KMS-11 (cell line): Measurements from ENCODE around the gene ITPR3.

Experiments
- H2AFZ ChIP-seq: fragments of 200-600 bp; sonication (generic); 2 replicates; pipeline ENCODE4 v1.6.1; 2016; ENCODE audit warnings: antibody characterized with exemption, mixed run types, low read depth
- H3K27ac ChIP-seq: fragments of 200-600 bp; sonication (generic); 2 replicates; pipeline ENCODE4 v1.6.1; 2016; ENCODE audit warnings: mild to moderate bottlenecking, mixed run types
- H3K27me3 ChIP-seq: fragments of 200-600 bp; sonication (generic); 2 replicates; pipeline ENCODE4 v1.6.1; 2017; ENCODE audit warnings: mild to moderate bottlenecking, low read depth, mixed run types, moderate library complexity; ENCODE audit not compliant: insufficient read depth
- H3K36me3 ChIP-seq: fragments of 200-600 bp; sonication (generic); 2 replicates; pipeline ENCODE4 v1.6.1; 2017; ENCODE audit warnings: mild to moderate bottlenecking, mixed run types; ENCODE audit not compliant: insufficient read depth
- H3K4me1 ChIP-seq: fragments of 200-600 bp; sonication (generic); 2 replicates; pipeline ENCODE4 v1.6.1; 2016; ENCODE audit warnings: mild to moderate bottlenecking, low read depth, mixed run types; ENCODE audit not compliant: poor library complexity, severe bottlenecking
- H3K4me2 ChIP-seq: fragments of 200-600 bp; sonication (generic); 2 replicates; pipeline ENCODE4 v1.7.0; 2016; ENCODE audit warnings: mild to moderate bottlenecking, mixed run types
- H3K4me3 ChIP-seq: fragments of 200-600 bp; sonication (generic); IDR thresholded peaks from 2 replicates; pipeline ENCODE4 v1.6.1; 2017; ENCODE audit warnings: low read depth, low read length, mixed read lengths; ENCODE audit not compliant: insufficient read depth
- H3K79me2 ChIP-seq: fragments of 200-600 bp; sonication (generic); 2 replicates; pipeline ENCODE4 v1.6.1; 2016; ENCODE audit warnings: low read depth, mixed run types; ENCODE audit not compliant: insufficient read depth
- H3K9ac ChIP-seq: fragments of 200-600 bp; sonication (generic); 2 replicates; pipeline ENCODE4 v1.6.1; 2016; ENCODE audit warnings: mild to moderate bottlenecking, mixed run types
- H4K20me1 ChIP-seq: fragments of 200-600 bp; sonication (generic); 2 replicates; pipeline ENCODE4 v1.6.1; 2016; ENCODE audit warnings: mild to moderate bottlenecking, mixed run types; ENCODE audit not compliant: insufficient read depth
- TF ChIP-seq, protein P1 (sequence below): fragments of 200-600 bp; sonication (generic); conservative IDR thresholded peaks from 2 replicates; pipeline ENCODE4 v1.6.1; 2017; ENCODE audit warnings: low read depth, mild to moderate bottlenecking, antibody characterized with exemption, low read length, moderate library complexity, mixed read lengths

ITPR3 gene

DNA sequence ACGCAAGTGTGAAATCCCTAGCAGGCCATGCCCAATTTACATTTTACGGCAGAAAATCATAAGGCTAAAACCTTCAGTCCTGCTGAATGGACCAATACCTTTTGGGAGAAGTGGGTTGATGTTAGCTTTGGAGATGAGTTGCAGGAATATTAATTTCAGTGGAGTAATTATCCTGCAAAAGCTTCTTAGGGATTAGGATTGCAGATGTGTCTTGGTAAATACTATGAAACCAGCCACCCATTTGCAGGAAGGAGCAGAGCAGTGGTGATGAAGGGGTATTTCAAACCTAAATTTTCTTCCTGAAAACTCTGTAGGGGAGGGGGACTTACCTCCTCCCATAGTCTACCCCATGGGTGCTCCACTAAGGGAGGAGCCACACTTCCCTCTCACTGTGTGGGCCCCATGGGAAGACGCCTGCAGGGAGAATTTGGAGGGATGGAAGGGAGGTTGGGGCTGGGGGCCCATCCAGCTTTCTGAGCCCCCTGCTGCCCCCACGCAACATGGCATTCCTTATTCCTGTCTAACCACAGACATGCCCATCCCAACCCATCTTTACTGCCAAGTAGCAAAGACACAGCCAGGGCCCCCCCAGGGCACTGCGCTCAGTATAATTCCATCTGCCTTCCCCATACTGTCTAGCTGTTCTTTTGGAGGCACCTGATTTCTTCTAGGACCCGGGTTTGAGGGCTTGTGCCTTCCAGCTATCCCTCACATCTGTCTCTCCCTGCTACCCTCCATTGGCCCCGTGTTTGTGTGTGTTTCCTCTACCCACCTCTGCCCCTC lies 105.0 kb downstream of the ITPR3 start:
- H3K4me1 ChIP-seq = no peaks in the 10 kb centered on the region
- H3K79me2 ChIP-seq = no peaks in the 10 kb centered on the region
- peaks cover 84% of the 10 kb centered on the region for H3K27me3 ChIP-seq
- H3K4me3 ChIP-seq = no peak overlapping the region
- no peak overlapping the region for H3K9ac ChIP-seq
- H3K27ac ChIP-seq = no peak overlapping the region
- H3K4me2 ChIP-seq = no peak overlapping the region
- H4K20me1 ChIP-seq = no peaks in the 10 kb centered on the region
- TF ChIP-seq, protein P1, sequence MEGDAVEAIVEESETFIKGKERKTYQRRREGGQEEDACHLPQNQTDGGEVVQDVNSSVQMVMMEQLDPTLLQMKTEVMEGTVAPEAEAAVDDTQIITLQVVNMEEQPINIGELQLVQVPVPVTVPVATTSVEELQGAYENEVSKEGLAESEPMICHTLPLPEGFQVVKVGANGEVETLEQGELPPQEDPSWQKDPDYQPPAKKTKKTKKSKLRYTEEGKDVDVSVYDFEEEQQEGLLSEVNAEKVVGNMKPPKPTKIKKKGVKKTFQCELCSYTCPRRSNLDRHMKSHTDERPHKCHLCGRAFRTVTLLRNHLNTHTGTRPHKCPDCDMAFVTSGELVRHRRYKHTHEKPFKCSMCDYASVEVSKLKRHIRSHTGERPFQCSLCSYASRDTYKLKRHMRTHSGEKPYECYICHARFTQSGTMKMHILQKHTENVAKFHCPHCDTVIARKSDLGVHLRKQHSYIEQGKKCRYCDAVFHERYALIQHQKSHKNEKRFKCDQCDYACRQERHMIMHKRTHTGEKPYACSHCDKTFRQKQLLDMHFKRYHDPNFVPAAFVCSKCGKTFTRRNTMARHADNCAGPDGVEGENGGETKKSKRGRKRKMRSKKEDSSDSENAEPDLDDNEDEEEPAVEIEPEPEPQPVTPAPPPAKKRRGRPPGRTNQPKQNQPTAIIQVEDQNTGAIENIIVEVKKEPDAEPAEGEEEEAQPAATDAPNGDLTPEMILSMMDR = no peak
- H2AFZ ChIP-seq = no peak overlapping the region
- H3K36me3 ChIP-seq = no peaks in the 10 kb centered on the region

DNA sequence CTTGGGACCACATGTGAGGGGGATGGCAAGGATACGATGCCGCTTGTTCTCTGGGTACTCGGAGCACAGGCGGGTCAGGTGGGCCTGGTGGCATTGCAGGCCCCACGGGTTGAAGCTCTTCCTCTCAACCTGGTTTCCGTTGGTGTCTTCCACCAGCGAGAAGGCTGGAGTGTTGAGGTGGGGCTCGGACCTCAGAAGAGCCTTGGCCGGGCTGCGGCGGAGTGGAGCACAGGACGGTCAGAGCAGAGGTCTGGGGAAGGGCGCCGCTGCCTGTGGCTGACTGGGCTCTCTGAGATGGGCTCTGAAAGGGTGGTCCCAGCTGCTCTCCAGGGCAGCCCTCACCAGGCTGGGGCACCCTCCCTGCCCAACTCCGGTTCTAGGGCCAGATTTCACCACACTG lies 105.6 kb downstream of the ITPR3 start:
- Histone ChIP-seq H4K20me1 (no peaks in the 10 kb centered on the region), H3K27me3 (peaks cover 79% of the 10 kb centered on the region), H3K36me3 (no peaks in the 10 kb centered on the region), H3K27ac (no peak overlapping the region), H3K9ac (no peak overlapping the region), H3K4me1 (no peaks in the 10 kb centered on the region), H3K4me2 (no peak overlapping the region), H3K79me2 (no peaks in the 10 kb centered on the region), H3K4me3 (no peak overlapping the region), H2AFZ (no peak overlapping the region)
- TF ChIP-seq, protein P1 = no peak

DNA sequence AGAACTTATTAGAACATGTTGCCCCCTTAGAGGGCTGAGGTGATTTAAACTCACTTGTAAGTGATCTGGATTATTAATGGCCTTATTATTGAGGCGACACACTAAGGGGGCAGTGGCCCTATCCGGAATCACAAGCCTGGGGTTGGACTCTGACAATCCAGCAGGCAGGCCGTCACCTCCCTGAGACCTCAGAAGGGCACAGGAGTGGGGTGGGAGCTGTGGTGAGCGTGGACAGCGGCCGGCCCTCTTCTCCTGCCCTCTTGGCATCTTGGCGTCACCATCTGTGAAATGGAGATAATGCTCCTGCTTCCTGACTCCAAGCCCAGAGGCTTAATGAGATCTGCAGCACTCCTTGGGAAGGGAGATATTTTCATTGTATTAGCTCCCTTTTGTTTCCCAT lies 106.0 kb downstream of the ITPR3 start:
- Histone ChIP-seq H3K4me3 (no peak overlapping the region), H3K9ac (no peak overlapping the region), H3K27ac (no peak overlapping the region), H3K4me1 (no peaks in the 10 kb centered on the region), H4K20me1 (no peaks in the 10 kb centered on the region), H3K36me3 (no peaks in the 10 kb centered on the region), H2AFZ (no peak overlapping the region), H3K4me2 (no peak overlapping the region), H3K79me2 (no peaks in the 10 kb centered on the region), H3K27me3 (peaks cover 74% of the 10 kb centered on the region)
- TF ChIP-seq, protein P1 = no peak

DNA sequence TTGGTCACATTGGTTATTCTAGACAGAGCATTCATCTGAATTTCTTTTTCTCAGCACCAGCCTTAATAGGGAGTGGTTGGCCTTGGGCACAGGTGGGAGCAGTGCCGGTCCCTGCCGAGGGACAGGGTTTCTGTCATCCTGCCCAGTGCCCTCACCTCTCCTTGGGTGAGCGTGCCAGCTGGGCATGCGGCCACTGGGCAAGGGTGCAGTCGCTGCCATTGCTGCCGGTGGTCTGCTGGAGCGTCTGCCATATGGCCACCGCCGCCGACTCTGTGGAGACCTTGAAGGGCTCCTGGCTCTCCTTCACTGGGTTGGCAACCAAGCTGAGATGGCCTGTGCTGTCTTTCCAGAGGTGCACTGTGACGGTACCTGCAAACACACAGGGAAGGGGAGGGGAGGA lies 106.8 kb downstream of the ITPR3 start:
- Histone ChIP-seq H3K27me3 (peaks cover 67% of the 10 kb centered on the region), H3K4me3 (no peak overlapping the region), H4K20me1 (no peaks in the 10 kb centered on the region), H3K9ac (no peak overlapping the region), H3K79me2 (no peaks in the 10 kb centered on the region), H3K4me1 (no peaks in the 10 kb centered on the region), H2AFZ (no peak overlapping the region), H3K4me2 (no peak overlapping the region), H3K36me3 (no peaks in the 10 kb centered on the region), H3K27ac (no peak overlapping the region)
- TF ChIP-seq, protein P1 = no peak
